ENCODE measurements around the gene ROR1.
A peak's percentile ranks its signal among the peaks of the same experiment; 100 is the strongest.

Gene ROR1

DNA sequence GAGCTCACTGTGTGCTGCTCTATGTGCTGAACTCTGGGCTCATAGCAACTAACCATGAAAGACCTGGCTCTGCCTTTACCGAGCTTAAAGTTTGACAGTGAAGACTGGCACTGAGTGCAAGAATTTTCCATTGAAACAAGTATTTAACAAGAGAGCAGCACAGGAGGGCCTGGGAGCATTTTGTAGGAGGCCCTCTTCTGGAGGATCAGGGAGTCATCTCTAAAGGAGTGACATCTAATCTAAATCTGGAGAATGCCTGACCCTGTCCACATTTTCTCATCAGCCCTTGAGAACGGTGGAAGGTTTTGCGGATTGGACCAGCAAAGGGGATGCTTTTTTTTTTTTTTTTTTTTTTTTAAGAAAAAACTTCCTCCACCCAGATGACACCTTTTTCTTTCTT is 150.8 kb downstream of the ROR1 start:
- H3K4me3 ChIP-seq (ENCODE audit: low read length): no peak overlapping the region
- no peak for DNase-seq (ENCODE audit: low read depth)
- TF ChIP-seq, protein P1, sequence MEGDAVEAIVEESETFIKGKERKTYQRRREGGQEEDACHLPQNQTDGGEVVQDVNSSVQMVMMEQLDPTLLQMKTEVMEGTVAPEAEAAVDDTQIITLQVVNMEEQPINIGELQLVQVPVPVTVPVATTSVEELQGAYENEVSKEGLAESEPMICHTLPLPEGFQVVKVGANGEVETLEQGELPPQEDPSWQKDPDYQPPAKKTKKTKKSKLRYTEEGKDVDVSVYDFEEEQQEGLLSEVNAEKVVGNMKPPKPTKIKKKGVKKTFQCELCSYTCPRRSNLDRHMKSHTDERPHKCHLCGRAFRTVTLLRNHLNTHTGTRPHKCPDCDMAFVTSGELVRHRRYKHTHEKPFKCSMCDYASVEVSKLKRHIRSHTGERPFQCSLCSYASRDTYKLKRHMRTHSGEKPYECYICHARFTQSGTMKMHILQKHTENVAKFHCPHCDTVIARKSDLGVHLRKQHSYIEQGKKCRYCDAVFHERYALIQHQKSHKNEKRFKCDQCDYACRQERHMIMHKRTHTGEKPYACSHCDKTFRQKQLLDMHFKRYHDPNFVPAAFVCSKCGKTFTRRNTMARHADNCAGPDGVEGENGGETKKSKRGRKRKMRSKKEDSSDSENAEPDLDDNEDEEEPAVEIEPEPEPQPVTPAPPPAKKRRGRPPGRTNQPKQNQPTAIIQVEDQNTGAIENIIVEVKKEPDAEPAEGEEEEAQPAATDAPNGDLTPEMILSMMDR (conservative IDR thresholded peaks at IDR 0.05; ENCODE audit: low read depth, low read length): peak; percentile 23

DNA sequence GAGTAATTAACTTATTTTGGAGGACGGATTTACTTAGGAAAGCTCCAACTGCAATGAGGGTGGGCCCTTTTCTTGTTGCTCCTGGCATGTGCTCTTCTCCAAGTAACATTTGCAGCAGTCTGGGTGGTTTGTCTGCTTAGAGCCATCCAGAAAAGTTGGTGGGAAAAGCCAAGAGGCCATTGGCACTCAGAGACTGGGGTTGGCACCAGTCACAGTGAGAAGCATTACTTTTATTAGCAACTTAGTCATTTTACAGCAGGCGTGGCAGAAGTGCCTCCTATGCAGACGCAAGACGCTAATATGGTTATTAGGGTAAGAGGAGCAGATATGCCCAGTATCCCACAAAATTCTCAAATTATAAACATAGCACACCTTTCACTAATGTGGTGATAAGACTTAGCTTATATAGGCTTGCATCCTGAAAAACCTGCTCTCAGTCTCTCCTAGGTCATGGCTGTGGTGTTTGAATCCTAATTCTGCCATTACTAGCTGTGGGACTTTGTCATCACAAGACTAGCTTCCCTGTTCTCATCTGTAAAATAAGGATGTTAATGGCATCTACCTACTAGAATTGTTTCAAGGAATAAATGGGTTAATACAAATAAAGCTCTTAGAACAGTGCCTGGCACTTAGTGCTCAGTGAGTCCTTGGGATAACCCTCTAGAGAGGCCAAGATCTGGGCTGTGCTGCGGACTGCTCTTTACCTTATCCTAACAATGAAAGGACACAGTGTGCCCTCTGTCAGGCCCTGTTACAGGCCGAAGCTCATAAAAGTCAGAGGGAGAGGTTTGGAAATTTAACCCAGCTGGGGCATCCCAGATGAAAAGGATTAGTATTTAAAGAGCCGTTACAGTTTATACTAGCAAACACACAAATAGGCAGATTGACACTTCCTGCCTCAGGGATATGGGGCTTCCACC is 154.6 kb downstream of the ROR1 start:
- no peak for DNase-seq (ENCODE audit: low read depth)

DNA sequence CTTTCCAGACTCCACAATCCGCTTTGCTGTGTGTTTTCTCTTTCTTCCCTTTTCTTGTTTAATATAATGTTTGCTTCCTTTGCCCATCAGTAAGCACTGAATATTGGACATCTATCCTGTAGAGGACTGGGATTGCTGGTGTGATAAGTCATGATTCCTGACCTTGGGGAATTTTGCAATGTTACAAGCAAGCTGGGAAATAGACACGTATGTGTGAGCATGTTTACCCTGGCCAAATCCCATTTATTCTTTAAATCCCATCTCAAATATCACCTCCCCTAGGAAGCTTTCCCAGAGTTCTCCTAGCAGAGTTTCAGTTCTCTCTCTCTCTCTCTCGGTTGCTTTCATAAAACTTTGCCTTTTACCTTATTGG is 155.3 kb downstream of the ROR1 start:
- DNase-seq (ENCODE audit: low read depth): no peak
- TF ChIP-seq, protein P1 (conservative IDR thresholded peaks at IDR 0.05; ENCODE audit: low read depth, low read length): no peak
- no peak overlapping the region for H3K4me3 ChIP-seq (ENCODE audit: low read length)

More for the DNA sequence above, 154.6 kb downstream of the ROR1 start:
- TF ChIP-seq, protein P1 (conservative IDR thresholded peaks at IDR 0.05; ENCODE audit: low read depth, low read length): no peak
- no peak overlapping the region for H3K4me3 ChIP-seq (ENCODE audit: low read length)

DNA sequence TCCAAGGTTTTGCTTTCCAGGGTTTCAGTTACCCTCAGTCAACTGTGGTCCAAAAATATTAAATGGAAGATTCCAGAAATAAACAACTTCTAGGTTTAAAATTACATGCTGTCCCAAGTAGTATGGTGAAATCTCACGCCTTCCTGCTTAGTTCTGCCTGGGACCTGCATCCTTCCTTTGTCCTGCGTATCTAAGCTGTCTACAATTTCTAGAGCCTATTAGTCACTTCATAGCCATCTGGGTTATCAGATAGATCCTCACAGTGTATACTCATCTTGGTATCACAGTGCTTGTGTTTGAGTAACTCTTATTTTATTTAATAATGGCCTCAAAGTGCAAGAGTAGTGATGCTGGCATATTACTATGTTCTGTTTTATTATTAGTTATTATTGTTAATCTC is 157.7 kb downstream of the ROR1 start:
- DNase-seq (ENCODE audit: low read depth): no peak
- TF ChIP-seq, protein P1 (conservative IDR thresholded peaks at IDR 0.05; ENCODE audit: low read depth, low read length): no peak
- H3K4me3 ChIP-seq (ENCODE audit: low read length): no peak overlapping the region

DNA sequence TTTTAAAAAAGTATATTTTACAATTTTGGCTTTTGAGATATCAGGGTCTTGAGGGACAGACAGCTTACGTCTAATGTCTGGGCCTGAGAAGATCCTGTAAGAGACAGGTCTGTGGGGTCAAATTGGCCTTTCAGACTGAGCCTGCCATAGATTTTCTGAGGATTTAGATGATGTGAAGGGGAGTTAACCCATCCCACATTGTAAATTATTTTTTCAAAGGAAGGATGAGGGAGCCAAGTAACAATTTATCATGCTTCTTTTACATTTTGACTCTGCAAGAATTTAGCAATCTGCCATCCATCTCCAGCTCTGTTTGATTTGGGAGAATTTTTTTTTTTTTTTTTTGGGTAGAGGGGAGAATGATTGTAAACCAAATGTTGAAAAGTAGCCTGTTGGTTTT is 160.9 kb downstream of the ROR1 start:
- DNase-seq (ENCODE audit: low read depth): no peak
- H3K4me3 ChIP-seq (ENCODE audit: low read length): no peak overlapping the region
- TF ChIP-seq, protein P1 (conservative IDR thresholded peaks at IDR 0.05; ENCODE audit: low read depth, low read length): no peak

DNA sequence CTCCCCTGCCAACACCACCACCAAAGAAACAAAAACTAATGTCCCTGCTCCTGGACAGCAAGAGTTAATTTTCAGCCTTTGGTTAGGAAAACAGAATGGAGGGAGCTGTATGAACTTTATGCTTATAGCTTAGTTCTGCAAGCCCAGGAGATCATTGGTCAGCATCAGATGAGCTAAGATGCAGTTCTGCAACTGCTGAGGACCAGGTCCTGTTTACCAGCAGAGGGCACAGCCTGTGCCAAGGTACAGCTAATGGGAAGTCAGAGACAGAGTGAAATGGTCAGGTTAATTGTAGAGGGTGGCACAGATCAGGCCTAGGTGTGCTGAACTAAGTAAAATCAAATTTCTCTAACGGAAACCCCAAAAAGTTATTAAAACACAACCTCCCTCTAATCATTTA is 161.3 kb downstream of the ROR1 start:
- TF ChIP-seq, protein P1 (conservative IDR thresholded peaks at IDR 0.05; ENCODE audit: low read depth, low read length): peak; percentile 69
- DNase-seq (ENCODE audit: low read depth): no peak
- no peak overlapping the region for H3K4me3 ChIP-seq (ENCODE audit: low read length)

DNA sequence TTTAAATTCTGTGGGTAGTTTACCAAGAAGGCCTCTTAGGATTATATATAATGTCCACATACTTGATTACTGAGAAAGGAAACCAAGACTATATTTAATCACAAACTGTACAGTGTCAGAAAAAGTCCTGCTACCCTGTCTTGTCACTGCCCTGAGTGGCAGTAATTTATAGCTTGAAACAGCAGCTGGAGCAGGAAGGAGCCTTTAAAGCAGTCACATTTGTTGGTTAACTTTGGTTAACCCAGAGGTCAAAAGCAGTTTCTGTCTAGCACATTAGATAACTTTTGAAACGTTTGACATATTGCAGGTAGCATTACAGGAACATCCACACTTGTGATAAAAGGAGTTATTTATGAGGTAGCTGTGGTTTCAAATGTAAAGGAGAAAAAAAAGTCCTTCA is 161.7 kb downstream of the ROR1 start:
- DNase-seq (ENCODE audit: low read depth): no peak
- TF ChIP-seq, protein P1 (conservative IDR thresholded peaks at IDR 0.05; ENCODE audit: low read depth, low read length): no peak
- H3K4me3 ChIP-seq (ENCODE audit: low read length): no peak overlapping the region
